GM12875 (cell line): ENCODE data around the gene ENO2.

ENCODE experiments used
- H3K4me3 ChIP-seq: one replicate; pipeline ENCODE4 v1.5.1; 2011; ENCODE audit warnings: low read depth, low read length, control low read depth
- TF ChIP-seq, protein P1 (sequence below): IDR thresholded peaks from 2 replicates; pipeline ENCODE4 v1.5.1; 2011; ENCODE audit warnings: low read depth, mild to moderate bottlenecking, control low read depth, inconsistent platforms, low read length, moderate library complexity, borderline replicate concordance; ENCODE audit not compliant: insufficient read depth

ENO2 gene

DNA sequence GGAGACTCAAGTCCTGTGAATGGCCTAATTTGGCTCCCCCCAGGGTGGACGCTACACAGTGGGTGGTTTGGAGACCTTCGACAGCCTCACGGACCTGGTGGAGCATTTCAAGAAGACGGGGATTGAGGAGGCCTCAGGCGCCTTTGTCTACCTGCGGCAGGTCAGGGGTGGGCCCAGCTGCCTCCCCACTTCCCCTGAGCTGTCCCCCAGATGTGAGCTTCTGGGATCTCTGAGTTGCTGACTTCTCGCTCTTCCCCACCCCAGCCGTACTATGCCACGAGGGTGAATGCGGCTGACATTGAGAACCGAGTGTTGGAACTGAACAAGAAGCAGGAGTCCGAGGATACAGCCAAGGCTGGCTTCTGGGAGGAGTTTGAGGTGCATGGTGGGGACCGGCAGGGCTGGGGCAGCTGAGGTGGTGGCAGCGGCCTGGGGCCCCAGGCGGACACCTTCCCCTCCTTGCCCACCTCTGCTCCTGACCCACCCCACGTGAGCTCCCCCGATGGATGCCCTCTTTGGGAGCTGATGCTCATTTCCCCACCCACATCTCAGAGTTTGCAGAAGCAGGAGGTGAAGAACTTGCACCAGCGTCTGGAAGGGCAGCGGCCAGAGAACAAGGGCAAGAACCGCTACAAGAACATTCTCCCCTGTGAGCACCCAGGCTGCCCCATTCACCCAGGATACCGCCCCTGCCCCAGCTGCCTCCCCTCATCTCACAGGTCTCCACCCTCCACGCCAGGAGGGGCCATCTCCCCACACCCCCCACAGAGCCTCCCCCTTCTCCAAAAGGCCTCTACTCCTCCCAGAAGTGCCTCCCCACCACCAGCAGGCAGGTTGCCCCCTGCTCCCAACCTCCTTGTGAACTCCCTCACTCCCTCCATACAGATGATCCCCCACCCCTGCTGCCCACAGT lies 41.0 kb downstream of the ENO2 start:
- TF ChIP-seq, protein P1, sequence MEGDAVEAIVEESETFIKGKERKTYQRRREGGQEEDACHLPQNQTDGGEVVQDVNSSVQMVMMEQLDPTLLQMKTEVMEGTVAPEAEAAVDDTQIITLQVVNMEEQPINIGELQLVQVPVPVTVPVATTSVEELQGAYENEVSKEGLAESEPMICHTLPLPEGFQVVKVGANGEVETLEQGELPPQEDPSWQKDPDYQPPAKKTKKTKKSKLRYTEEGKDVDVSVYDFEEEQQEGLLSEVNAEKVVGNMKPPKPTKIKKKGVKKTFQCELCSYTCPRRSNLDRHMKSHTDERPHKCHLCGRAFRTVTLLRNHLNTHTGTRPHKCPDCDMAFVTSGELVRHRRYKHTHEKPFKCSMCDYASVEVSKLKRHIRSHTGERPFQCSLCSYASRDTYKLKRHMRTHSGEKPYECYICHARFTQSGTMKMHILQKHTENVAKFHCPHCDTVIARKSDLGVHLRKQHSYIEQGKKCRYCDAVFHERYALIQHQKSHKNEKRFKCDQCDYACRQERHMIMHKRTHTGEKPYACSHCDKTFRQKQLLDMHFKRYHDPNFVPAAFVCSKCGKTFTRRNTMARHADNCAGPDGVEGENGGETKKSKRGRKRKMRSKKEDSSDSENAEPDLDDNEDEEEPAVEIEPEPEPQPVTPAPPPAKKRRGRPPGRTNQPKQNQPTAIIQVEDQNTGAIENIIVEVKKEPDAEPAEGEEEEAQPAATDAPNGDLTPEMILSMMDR: no peak
- H3K4me3 ChIP-seq: peak overlapping the region; percentile 97

DNA sequence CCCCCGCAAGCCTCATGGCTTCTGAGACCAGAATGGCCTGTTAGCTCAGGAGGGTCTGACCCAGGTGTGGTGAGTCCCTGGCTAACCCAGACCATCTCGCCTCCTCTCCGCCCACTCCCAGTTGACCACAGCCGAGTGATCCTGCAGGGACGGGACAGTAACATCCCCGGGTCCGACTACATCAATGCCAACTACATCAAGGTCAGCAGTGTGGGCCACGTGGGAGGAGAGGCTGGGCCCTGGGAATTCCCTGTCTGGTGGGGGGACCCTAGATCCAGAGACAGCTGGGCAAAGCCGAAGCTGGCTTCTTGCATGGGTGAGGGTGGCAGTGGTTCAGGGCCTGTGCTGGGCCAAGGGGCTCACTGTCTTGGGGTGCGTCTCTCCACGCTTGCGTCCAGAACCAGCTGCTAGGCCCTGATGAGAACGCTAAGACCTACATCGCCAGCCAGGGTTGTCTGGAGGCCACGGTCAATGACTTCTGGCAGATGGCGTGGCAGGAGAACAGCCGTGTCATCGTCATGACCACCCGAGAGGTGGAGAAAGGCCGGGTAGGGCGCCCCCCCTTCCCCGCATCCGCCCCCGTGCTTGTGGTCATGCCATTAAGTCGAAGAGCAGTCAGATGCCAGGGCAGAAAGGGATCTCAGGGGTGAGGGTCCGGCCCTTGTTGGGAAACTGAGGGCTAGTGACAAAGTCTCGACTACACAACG lies 41.8 kb downstream of the ENO2 start:
- H3K4me3 ChIP-seq: peak overlapping the region; percentile 10
- TF ChIP-seq, protein P1: no peak

DNA sequence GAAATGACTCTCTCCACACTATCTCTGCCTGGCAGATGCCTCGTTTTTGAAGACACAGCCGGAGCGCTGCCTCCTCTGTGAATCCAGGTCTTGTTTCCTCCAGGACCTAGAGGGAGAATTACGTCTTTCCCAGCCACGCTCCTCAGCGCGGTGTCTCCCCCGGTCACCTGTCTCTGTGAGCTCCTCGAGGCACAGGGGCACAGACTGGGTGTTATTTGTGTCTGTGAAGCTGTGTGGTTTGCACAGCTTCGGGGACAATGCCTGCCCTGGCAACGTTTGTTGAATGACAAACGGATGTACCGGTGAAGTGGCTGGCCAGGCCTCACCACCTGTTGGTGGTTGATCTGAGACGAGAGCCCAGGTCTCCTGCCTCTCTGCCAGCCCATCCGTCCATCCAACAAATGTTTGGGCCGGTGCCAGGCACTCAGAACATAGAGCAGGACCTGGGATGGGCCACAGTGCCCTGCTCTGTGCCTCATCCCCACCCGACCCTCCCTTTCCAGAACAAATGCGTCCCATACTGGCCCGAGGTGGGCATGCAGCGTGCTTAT lies 42.8 kb downstream of the ENO2 start:
- no peak overlapping the region for H3K4me3 ChIP-seq
- TF ChIP-seq, protein P1: no peak

DNA sequence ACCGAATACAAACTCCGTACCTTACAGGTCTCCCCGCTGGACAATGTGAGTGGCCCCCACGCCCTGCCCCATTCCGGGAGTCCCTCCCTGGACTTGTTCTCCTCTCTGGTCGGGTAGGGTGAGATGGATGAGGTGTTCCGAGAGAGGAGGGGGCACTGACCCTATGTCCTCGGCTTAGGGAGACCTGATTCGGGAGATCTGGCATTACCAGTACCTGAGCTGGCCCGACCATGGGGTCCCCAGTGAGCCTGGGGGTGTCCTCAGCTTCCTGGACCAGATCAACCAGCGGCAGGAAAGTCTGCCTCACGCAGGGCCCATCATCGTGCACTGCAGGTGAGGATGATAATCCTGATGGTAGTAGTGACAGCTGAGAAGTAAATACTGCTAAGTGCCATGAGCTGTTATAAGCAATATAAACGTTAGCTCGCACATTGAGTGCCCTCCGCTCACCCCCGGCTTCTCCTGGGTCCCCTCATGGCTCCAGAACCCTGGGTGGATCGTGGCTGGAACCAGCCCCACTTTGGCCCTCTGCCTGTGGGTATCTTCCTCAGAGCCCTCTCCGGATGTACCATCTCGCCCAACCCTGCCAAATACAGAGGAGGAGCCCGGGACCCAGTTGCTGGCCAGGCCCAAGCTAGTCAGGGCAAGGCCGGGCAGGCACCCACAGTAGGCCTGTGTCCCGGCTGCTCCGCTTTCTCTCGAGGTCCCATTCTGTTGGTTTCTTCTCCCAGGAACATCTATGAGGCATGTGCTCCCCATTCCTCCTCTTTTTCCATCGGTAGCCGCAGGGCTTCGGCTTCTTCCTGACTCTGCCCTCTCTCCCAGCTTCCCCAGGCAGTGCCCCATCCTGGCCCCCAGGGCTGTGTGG lies 43.6 kb downstream of the ENO2 start:
- peak overlapping the region; percentile 50 for H3K4me3 ChIP-seq

DNA sequence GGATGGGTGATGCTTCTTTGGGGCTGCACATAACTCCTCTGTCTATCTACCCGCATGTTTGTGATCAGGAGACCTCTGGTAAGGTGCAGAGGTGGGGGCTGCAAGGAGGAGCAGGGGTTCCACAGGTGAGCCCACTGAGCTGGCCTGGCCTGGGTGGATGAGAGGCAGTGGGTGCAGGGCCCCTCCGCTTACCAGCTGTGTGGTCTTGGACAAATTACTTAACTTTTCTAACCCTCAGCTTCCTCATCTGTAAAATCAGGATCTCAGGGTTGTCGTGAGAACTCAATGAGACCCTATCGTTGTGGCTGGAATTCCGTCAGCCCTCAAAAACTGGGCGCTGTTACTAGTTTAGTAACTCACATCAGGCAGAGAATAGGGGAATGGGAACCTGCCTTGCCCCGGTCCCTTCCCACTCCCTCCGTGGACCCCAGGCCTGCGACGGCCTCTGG lies 44.3 kb downstream of the ENO2 start:
- peak overlapping the region; percentile 50 for H3K4me3 ChIP-seq
- TF ChIP-seq, protein P1: no peak

More for the DNA sequence above, 43.6 kb downstream of the ENO2 start:
- TF ChIP-seq, protein P1: no peak

DNA sequence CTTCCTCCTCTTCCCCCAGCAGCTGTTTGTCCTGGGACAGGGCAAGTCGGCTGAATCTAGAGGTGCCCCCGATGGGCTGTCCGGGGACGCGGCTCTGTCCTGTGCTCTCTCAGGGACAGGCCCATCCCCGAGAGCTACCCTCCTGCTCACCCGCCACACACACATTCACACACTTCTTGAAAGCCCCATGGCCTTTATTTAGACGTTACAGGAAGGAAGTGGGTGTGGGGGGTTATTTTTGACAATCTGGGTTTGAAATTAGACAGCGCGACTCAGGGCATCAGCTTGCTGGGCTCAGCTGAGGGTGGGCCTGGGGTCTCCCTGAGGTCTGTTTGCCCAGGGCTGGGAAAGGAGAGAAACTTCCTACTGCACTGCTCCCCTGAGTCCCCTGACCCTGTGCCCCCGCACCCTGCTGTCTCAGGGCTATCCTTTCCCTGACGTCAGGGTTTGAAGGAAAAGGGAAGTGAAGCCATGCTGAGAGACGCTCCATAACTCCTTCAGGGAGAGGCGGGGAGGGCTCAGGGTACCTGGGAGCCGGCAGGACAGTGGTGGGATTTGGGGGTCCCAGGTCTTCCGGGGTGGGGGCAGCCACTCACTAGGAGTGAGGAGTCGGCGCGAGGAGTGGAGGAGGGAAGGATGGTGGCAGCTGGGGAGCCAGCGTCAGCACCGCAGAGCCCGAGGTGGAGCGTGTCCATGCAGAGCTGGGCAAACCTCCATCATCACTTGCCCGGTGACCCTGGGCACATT lies 44.9 kb downstream of the ENO2 start:
- TF ChIP-seq, protein P1: no peak
- peak overlapping the region; percentile 50 for H3K4me3 ChIP-seq
